Smooth muscle cell (in vitro differentiated cells): ENCODE data around the gene SIGLEC11. TPM values are rescaled to one million over a fixed set of nuclear protein-coding genes. Genes with fewer than 3 reads are reported as not detected.

ENCODE experiments used
- DNase-seq: peaks from one replicate; lab custom pipeline; 2025; ENCODE audit not compliant: unreplicated experiment; lab: John Stamatoyannopoulos, UW
- H2AFZ ChIP-seq: fragments of 200-600 bp; sonication (generic); 2 replicates; pipeline ENCODE4 v1.6.0; 2016; ENCODE audit warnings: antibody characterized with exemption, low read depth, mild to moderate bottlenecking
- H3F3A ChIP-seq: fragments of 200-600 bp; sonication (generic); 2 replicates; pipeline ENCODE4 v1.6.0; 2017; ENCODE audit warnings: antibody characterized with exemption, low read depth
- H3K27ac ChIP-seq: fragments of 200-600 bp; sonication (generic); 2 replicates; pipeline ENCODE4 v1.5.1; 2016; ENCODE audit warnings: low read depth, mild to moderate bottlenecking
- H3K27me3 ChIP-seq: fragments of 200-600 bp; sonication (generic); 2 replicates; pipeline ENCODE4 v1.6.1; 2016; ENCODE audit warnings: low read depth, mild to moderate bottlenecking
- H3K36me3 ChIP-seq: fragments of 200-600 bp; sonication (generic); 2 replicates; pipeline ENCODE4 v1.5.1; 2016; ENCODE audit warnings: low read depth
- H3K4me1 ChIP-seq: fragments of 200-600 bp; sonication (generic); 2 replicates; pipeline ENCODE4 v1.5.1; 2016; ENCODE audit warnings: low read depth
- H3K4me2 ChIP-seq: fragments of 200-600 bp; sonication (generic); 2 replicates; pipeline ENCODE4 v1.6.0; 2016; ENCODE audit warnings: mild to moderate bottlenecking
- H3K4me3 ChIP-seq: fragments of 200-600 bp; sonication (generic); 2 replicates; pipeline ENCODE4 v1.5.1; 2016; ENCODE audit warnings: mild to moderate bottlenecking
- H3K79me2 ChIP-seq: fragments of 200-600 bp; sonication (generic); 2 replicates; pipeline ENCODE4 v1.6.0; 2016; ENCODE audit warnings: low read depth, mild to moderate bottlenecking
- H3K9ac ChIP-seq: fragments of 200-600 bp; sonication (generic); 2 replicates; pipeline ENCODE4 v1.6.0; 2016; ENCODE audit warnings: low read depth
- H3K9me3 ChIP-seq: fragments of 200-600 bp; sonication (generic); replicated peaks from 2 replicates; pipeline ENCODE4 v1.5.1; 2016; ENCODE audit warnings: low read depth
- H4K20me1 ChIP-seq: fragments of 200-600 bp; sonication (generic); 2 replicates; pipeline ENCODE4 v1.6.0; 2016; ENCODE audit warnings: low read depth
- CTCF ChIP-seq: fragments of 200-600 bp; sonication (generic); IDR thresholded peaks from 2 replicates; pipeline ENCODE4 v1.5.1; 2017; ENCODE audit warnings: borderline replicate concordance, mild to moderate bottlenecking, antibody characterized with exemption; ENCODE audit not compliant: insufficient read depth, poor library complexity, severe bottlenecking
- WGBS: methylation state at CpG from one replicate; pipeline ENCODE4 v1.1.7; 2016; ENCODE audit warnings: low lambda C conversion rate; 5-methylcytosine and 5-hydroxymethylcytosine counted together
- polyA plus RNA-seq: library from polyadenylated mRNA; unstranded; fragments of >200 nt; fragmentation: Nextera tagmentation; extraction: Ambion mirVana; gene quantifications from 2 replicates; pipeline ENCODE4 v1.2.1, GENCODE V29; 2016
- total RNA-seq: library from RNA; depleted of rRNA; stranded (reverse); fragments of >200 nt; gene quantifications from 2 replicates; pipeline ENCODE4 v1.2.3, GENCODE V29; 2014

Gene SIGLEC11
- total and polyA plus RNA-seq, 2 experiments from 2014 or later = not detected

GRCh38 chr19:50000038-50000840, 39.3 kb upstream of the SIGLEC11 start:
- no peak for DNase-seq
- no peaks in the 10 kb centered on the region for H3F3A ChIP-seq
- peaks cover 52% of the 10 kb centered on the region for H4K20me1 ChIP-seq
- H3K9me3 ChIP-seq = no peaks in the 10 kb centered on the region
- no peak overlapping the region for H2AFZ ChIP-seq
- WGBS = 96% methylated on average over 20 of the region's 20 CpGs
- H3K36me3 ChIP-seq = no peaks in the 10 kb centered on the region
- no peak overlapping the region for H3K4me2 ChIP-seq
- no peak overlapping the region for H3K27ac ChIP-seq
- H3K27me3 ChIP-seq = no peaks in the 10 kb centered on the region
- no peak for TF ChIP-seq CTCF
- H3K79me2 ChIP-seq = no peaks in the 10 kb centered on the region
- H3K4me3 ChIP-seq = no peak overlapping the region
- H3K9ac ChIP-seq = no peak overlapping the region
- peaks cover 4% of the 10 kb centered on the region for H3K4me1 ChIP-seq

DNA sequence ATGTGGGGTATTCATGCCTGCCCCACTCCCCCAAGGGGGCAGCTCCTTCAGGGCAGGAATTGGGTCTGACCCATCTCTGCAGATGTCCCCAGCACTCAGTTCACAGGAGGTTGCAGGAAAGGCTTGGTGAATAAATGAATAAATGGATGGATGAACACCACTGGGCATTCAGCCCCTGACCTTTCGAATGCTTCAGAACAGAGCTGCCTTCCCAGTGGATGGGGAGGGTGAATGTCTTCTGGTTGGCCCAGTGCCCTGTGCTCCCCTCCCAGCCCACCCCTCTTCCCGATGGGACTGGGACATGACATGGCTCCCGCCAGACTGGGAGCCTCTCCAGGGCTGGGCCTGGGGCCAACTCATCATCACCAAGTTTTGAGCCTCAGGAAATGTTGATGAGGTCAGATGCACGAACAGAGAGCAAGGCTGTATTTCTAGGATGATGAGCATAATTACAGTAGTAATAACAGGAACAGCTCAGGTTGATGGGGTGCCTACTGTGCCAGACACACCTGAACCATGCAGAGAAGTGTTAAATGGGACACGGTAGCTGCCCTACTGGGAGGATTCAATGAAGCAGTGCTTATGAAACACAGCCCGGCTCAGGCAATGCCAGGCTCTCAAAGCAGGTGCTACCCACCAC, 38.5 kb upstream of the SIGLEC11 start:
- no peaks in the 10 kb centered on the region for H3K79me2 ChIP-seq
- no peaks in the 10 kb centered on the region for H3K36me3 ChIP-seq
- no peak for TF ChIP-seq CTCF
- no peaks in the 10 kb centered on the region for H3F3A ChIP-seq
- 96% methylated on average over 6 of the region's 6 CpGs for WGBS
- no peaks in the 10 kb centered on the region for H3K27me3 ChIP-seq
- no peak overlapping the region for H2AFZ ChIP-seq
- peaks cover 45% of the 10 kb centered on the region for H4K20me1 ChIP-seq
- H3K4me1 ChIP-seq = peaks cover 4% of the 10 kb centered on the region
- H3K27ac ChIP-seq = no peak overlapping the region
- no peak overlapping the region for H3K4me2 ChIP-seq
- H3K9ac ChIP-seq = no peak overlapping the region
- H3K9me3 ChIP-seq = no peaks in the 10 kb centered on the region
- no peak overlapping the region for H3K4me3 ChIP-seq
- DNase-seq = no peak

GRCh38 chr19:49997709-49998108, 36.7 kb upstream of the SIGLEC11 start:
- no peak overlapping the region for H2AFZ ChIP-seq
- no peaks in the 10 kb centered on the region for H3K4me1 ChIP-seq
- 79% methylated on average over 5 of the region's 5 CpGs for WGBS
- no peaks in the 10 kb centered on the region for H3K9me3 ChIP-seq
- no peak for DNase-seq
- no peaks in the 10 kb centered on the region for H3K79me2 ChIP-seq
- no peak overlapping the region for H3K4me2 ChIP-seq
- H3K27ac ChIP-seq = no peak overlapping the region
- H3K9ac ChIP-seq = no peak overlapping the region
- H4K20me1 ChIP-seq = peaks cover 30% of the 10 kb centered on the region
- H3F3A ChIP-seq = no peaks in the 10 kb centered on the region
- H3K36me3 ChIP-seq = peaks cover 3% of the 10 kb centered on the region
- H3K27me3 ChIP-seq = no peaks in the 10 kb centered on the region
- TF ChIP-seq CTCF = no peak
- no peak overlapping the region for H3K4me3 ChIP-seq
